ENCODE measurements around the gene UFSP1.

UFSP1 gene

DNA sequence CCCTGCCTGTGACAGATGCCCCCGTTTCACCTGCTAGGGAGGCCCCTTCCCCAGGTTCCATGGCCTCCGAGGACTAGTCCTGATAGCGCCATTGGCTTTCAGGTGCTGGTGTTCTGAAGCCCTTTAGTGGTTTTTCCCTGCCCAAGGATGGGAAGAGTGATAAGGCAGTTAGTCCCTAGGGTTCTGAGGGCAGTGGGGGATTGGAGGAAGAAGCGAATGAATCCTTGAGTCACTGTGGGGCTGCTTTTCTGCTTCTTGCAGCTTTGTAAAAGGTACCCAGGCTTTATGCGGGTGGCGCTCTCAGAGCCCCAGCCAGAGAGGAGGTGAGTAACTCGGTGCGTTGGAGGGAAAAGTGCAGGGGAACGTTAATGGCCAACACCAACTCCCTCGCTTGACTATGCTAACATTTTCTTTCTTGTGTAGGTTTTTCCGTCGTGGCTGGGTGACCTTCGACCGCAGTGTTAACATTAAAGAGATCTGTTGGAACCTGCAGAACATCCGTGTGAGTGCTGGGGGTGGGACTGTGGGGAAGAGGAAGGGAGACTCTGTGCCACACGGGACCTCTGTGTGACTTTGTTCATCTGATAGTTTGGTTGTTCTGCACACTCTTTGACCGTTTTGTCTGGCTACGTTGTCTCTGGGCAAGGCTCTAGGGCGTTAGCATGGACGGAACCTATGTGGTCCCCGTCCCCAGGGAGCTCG is 3.9 kb downstream of the UFSP1 start:
- H3K4me3 ChIP-seq (ENCODE audit: low read depth, low read length) = no peak overlapping the region
- DNase-seq (ENCODE audit: low read depth, low spot score) = no peak
- TF ChIP-seq, protein P1, sequence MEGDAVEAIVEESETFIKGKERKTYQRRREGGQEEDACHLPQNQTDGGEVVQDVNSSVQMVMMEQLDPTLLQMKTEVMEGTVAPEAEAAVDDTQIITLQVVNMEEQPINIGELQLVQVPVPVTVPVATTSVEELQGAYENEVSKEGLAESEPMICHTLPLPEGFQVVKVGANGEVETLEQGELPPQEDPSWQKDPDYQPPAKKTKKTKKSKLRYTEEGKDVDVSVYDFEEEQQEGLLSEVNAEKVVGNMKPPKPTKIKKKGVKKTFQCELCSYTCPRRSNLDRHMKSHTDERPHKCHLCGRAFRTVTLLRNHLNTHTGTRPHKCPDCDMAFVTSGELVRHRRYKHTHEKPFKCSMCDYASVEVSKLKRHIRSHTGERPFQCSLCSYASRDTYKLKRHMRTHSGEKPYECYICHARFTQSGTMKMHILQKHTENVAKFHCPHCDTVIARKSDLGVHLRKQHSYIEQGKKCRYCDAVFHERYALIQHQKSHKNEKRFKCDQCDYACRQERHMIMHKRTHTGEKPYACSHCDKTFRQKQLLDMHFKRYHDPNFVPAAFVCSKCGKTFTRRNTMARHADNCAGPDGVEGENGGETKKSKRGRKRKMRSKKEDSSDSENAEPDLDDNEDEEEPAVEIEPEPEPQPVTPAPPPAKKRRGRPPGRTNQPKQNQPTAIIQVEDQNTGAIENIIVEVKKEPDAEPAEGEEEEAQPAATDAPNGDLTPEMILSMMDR (IDR thresholded peaks at IDR 0.05; ENCODE audit: low read depth, low read length) = no peak

DNA sequence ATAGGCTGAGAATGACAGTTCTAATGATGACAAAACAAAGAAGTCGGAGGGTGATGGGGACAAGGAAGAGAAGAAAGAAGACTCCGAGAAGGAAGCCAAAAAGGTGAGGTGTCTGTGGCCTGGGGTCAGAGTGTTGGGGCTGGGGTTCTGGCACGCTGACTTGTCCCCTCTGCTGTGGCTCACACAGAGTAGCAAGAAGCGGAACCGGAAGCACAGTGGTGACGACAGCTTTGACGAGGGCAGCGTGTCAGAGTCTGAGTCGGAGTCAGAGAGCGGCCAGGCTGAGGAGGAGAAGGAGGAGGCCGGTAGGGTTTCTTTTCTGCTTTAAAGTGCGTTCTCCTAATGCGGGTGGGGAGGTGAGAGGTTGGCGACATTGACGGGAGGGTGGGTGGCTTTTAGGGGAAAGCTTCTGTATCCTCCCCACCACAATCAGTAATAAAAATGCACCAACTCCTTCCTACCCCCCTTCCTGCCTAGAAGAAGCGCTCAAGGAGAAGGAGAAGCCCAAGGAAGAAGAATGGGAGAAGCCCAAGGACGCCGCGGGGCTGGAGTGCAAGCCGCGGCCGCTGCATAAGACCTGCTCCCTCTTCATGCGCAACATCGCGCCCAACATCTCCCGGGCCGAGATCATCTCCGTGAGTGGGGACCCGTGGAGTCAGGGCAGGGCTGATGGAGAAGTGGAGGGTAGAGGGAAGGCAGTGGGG is 4.6 kb downstream of the UFSP1 start:
- no peak for DNase-seq (ENCODE audit: low read depth, low spot score)
- no peak overlapping the region for H3K4me3 ChIP-seq (ENCODE audit: low read depth, low read length)
- in situ Hi-C loops (cut with HindIII; ENCODE audit: low sequenced_read_pairs) = no loop called here
- TF ChIP-seq, protein P1 (IDR thresholded peaks at IDR 0.05; ENCODE audit: low read depth, low read length) = no peak

More for the DNA sequence above, 3.9 kb downstream of the UFSP1 start:
- in situ Hi-C loops (cut with HindIII; ENCODE audit: low sequenced_read_pairs) = no loop called here

DNA sequence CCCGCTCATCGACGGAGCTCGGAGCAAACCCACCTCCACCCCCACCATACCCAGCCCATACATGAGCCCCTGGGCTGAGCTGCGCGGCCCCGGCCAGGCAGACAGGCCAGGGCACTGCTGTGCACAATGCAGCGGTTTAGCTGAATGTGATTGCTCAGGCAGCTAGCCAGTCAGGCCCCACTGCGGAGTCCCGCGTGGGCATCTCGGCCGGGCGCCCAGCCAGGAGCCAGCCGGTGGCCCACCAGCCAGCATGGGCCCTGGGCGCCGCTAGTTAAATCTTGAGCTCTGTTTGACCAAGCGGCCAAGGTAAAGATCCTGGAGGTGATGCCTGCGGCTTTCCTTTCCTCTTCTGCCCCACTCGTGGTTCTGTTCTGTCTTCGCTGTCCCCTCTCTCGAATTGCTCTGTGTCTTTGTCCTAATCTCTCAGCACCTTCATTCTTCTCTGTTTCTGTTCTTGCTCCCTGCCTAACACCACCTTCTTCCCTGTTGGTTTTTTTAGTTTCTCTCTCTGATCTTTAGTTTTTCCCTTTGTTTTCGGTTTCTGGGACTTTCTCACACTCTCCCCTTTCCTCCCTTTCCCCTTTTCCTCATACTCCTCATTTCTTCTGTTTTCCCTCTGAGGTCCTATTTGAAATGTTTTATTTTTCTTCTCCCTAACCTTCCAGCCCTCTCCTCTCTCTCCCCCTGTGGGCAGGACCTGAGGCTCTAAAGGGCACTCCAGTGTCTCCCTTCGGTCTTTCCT is 6.6 kb downstream of the UFSP1 start:
- H3K4me3 ChIP-seq (ENCODE audit: low read depth, low read length) = no peak overlapping the region
- in situ Hi-C loops (cut with HindIII; ENCODE audit: low sequenced_read_pairs) = no loop called here
- TF ChIP-seq, protein P1 (IDR thresholded peaks at IDR 0.05; ENCODE audit: low read depth, low read length) = no peak
- no peak for DNase-seq (ENCODE audit: low read depth, low spot score)

DNA sequence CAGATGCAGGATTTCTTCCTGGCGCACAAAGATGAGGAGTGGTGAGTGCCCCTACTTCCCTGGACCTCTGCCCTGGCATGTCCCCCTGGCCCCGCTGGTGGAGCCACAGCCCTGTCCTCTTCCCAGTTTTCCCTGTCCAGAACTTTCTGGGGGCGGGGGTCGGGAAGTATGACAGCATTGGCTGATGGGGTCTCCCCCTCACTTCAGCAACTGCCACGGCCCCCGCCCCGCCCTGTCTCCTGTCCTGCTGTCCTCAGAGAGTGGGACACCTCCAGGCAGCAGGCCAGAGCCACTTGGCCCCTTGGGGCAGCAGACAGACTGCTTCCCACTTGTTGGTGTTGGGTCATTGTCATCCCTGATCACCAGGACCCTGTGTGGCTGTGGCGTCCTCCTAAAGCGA is 7.3 kb downstream of the UFSP1 start:
- H3K4me3 ChIP-seq (ENCODE audit: low read depth, low read length) = no peak overlapping the region
- in situ Hi-C loops (cut with HindIII; ENCODE audit: low sequenced_read_pairs) = no loop called here
- TF ChIP-seq, protein P1 (IDR thresholded peaks at IDR 0.05; ENCODE audit: low read depth, low read length) = no peak
- no peak for DNase-seq (ENCODE audit: low read depth, low spot score)

DNA sequence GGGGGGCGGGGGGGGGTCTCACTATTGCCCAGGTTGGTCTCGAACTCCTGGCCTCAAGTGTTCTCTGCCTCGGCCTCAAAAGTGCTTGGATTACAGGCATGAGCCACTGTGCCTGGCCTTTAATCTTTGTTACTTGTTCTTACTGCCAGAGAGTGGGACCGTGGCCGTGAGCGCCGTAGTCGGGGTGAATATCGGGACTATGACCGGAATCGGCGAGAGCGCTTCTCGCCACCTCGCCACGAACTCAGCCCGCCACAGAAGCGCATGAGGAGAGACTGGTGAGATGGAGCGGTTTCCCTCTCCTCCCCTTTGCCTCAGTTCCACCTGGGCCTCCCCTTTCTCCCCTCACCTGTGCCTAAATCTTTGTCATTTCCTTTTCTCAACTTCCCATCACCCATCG is 8.4 kb downstream of the UFSP1 start:
- H3K4me3 ChIP-seq (ENCODE audit: low read depth, low read length) = no peak overlapping the region
- in situ Hi-C loops (cut with HindIII; ENCODE audit: low sequenced_read_pairs) = no loop called here
- DNase-seq (ENCODE audit: low read depth, low spot score) = no peak
- TF ChIP-seq, protein P1 (IDR thresholded peaks at IDR 0.05; ENCODE audit: low read depth, low read length) = no peak

DNA sequence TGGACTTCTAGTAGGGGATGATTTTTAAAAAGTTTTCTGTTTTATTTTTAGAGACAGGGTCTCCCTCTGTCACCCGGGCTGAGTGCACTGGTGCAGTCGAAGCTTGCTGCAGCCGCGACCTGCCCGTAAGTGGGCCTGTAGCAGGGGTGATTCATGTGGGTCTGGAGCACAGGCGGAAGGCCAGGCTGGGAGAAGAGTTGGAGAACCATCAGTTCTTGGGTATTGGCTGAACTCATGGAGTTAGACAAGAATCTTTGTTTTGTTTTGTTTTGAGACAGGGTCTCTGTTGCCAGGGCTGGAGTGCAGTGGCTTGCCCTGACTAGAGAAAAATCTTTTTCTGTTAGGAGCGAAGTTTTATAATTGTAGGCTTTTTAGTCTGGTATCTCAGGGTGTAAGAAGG is 8.9 kb downstream of the UFSP1 start:
- H3K4me3 ChIP-seq (ENCODE audit: low read depth, low read length) = no peak overlapping the region
- TF ChIP-seq, protein P1 (IDR thresholded peaks at IDR 0.05; ENCODE audit: low read depth, low read length) = no peak
- DNase-seq (ENCODE audit: low read depth, low spot score) = no peak
- in situ Hi-C loops (cut with HindIII; ENCODE audit: low sequenced_read_pairs) = no loop called here
